ENCODE data around the gene CARD11.

The CARD11 gene

GRCh38 chr7:2979951-2980350 lies 63.7 kb downstream of the CARD11 start:
- DNase-seq: no peak

GRCh38 chr7:2979201-2979631 lies 64.5 kb downstream of the CARD11 start:
- peak; percentile 30 for DNase-seq

- peak; percentile 33 for DNase-seq
These were observed 65.3 kb downstream of the CARD11 start for GRCh38 chr7:2978408-2978807.

GRCh38 chr7:2975821-2976371 lies 67.8 kb downstream of the CARD11 start:
- DNase-seq: no peak

GRCh38 chr7:2974093-2974819 lies 69.4 kb downstream of the CARD11 start:
- DNase-seq: no peak

- DNase-seq: no peak
These were observed 70.9 kb downstream of the CARD11 start for GRCh38 chr7:2972835-2973161.

GRCh38 chr7:2971914-2972834 lies 71.5 kb downstream of the CARD11 start:
- no peak for DNase-seq

GRCh38 chr7:2970861-2971260 lies 72.8 kb downstream of the CARD11 start:
- DNase-seq: no peak

- DNase-seq: no peak
These were observed 73.4 kb downstream of the CARD11 start for GRCh38 chr7:2970307-2970664.

- DNase-seq: no peak
These were observed 74.0 kb downstream of the CARD11 start for GRCh38 chr7:2969398-2970306.

- no peak for DNase-seq
These were observed 74.9 kb downstream of the CARD11 start for GRCh38 chr7:2968616-2969397.

- no peak for DNase-seq
These were observed 75.5 kb downstream of the CARD11 start for GRCh38 chr7:2968176-2968575.

GRCh38 chr7:2967705-2968104 lies 76.0 kb downstream of the CARD11 start:
- no peak for DNase-seq

GRCh38 chr7:2967253-2967652 lies 76.4 kb downstream of the CARD11 start:
- DNase-seq: no peak

GRCh38 chr7:2966466-2967078 lies 77.1 kb downstream of the CARD11 start:
- DNase-seq: no peak

- no peak for DNase-seq
These were observed 77.9 kb downstream of the CARD11 start for GRCh38 chr7:2965745-2966270.

GRCh38 chr7:2965301-2965700 lies 78.4 kb downstream of the CARD11 start:
- DNase-seq: no peak

- no peak for DNase-seq
These were observed 79.5 kb downstream of the CARD11 start for GRCh38 chr7:2964208-2964607.

GRCh38 chr7:2962865-2963264 lies 80.8 kb downstream of the CARD11 start:
- DNase-seq: no peak

- no peak for DNase-seq
These were observed 83.7 kb downstream of the CARD11 start for GRCh38 chr7:2959828-2960599.

Measured in eye (tissue), 1 donor.